SHP77 treated with DMSO at 0.1 percent for 48 hours (cell line): ENCODE results near the gene RO60.
"Not testable (repeated sequence)": the region's sequence is repeated elsewhere in the genome, so short reads cannot be mapped to it uniquely, and the experiment has no call there.

Source experiments
- DNase-seq: peaks from one replicate; lab custom pipeline; 2025; lab: John Stamatoyannopoulos, UW

The RO60 gene

GRCh38 chr1:193059282-193060114 is at the start of gene RO60, which contains the start of gene UCHL5:
TSS of gene RO60 (plus strand) at chr1:193059612. CDS start at chr1:193069055, 9,443 bp downstream.
TSS of gene UCHL5 (minus strand) at chr1:193059360. CDS start at chr1:193059260, 100 bp downstream.
- peak; percentile 95 for DNase-seq

GRCh38 chr1:193011406-193011805 is 48.0 kb upstream of the RO60 start:
- DNase-seq = no peak

- no peak for DNase-seq
These were observed 46.4 kb upstream of the RO60 start for GRCh38 chr1:193013005-193013404.

- peak; percentile 19 for DNase-seq
These were observed 45.7 kb upstream of the RO60 start for GRCh38 chr1:193013707-193014106.

- DNase-seq = no peak
These were observed 45.0 kb upstream of the RO60 start for GRCh38 chr1:193014400-193014799.

- no peak for DNase-seq
These were observed 42.6 kb upstream of the RO60 start for GRCh38 chr1:193016788-193017187.

GRCh38 chr1:193019442-193020026 is 39.9 kb upstream of the RO60 start:
- no peak for DNase-seq

- DNase-seq = no peak
These were observed 34.2 kb upstream of the RO60 start for GRCh38 chr1:193025218-193025617.

GRCh38 chr1:193030280-193030679 is 29.1 kb upstream of the RO60 start:
- no peak for DNase-seq

- DNase-seq = no peak
These were observed 28.0 kb upstream of the RO60 start for GRCh38 chr1:193031431-193031830.

GRCh38 chr1:193032643-193033427 is 26.6 kb upstream of the RO60 start:
- DNase-seq = not testable (repeated sequence)

GRCh38 chr1:193033610-193034009 is 25.8 kb upstream of the RO60 start:
- DNase-seq = no peak

- no peak for DNase-seq
These were observed 22.9 kb upstream of the RO60 start for GRCh38 chr1:193036337-193037047.

- DNase-seq = no peak
These were observed 19.4 kb upstream of the RO60 start for GRCh38 chr1:193040011-193040410.

GRCh38 chr1:193042766-193043691 is 16.4 kb upstream of the RO60 start:
- no peak for DNase-seq

- DNase-seq = not testable (repeated sequence)
These were observed 10.5 kb upstream of the RO60 start for GRCh38 chr1:193048913-193049312.

- no peak for DNase-seq
These were observed 5.2 kb upstream of the RO60 start for GRCh38 chr1:193054169-193054675.

- peak; percentile 39 for DNase-seq
These were observed 707 bp upstream of the RO60 start for GRCh38 chr1:193058529-193059281.

- DNase-seq = peak; percentile 58
These were observed 647 bp downstream of the RO60 start for GRCh38 chr1:193060115-193060403.

GRCh38 chr1:193060406-193060805 is 994 bp downstream of the RO60 start:
- no peak for DNase-seq
